Endothelial cell of umbilical vein (primary cell): Measurements from ENCODE around the gene PIGX.

Experiments
- CTCF ChIP-seq, 2 donors: IDR thresholded peaks; 1 replicate in 1 of 2; 2 replicates in 1 of 2; pipeline ENCODE4 v1.5.1; 2011; ENCODE audit warnings: low read length in 2 of 2, mild to moderate bottlenecking in 2 of 2, moderate library complexity in 2 of 2, control low read depth in 1 of 2, inconsistent platforms in 1 of 2, low read depth in 1 of 2; ENCODE audit not compliant: insufficient read depth in 1 of 2; ENCODE audit errors: extremely low read depth in 1 of 2
- EZH2 ChIP-seq: IDR thresholded peaks from 2 replicates; pipeline ENCODE4 v1.6.1; 2012; ENCODE audit warnings: borderline replicate concordance, low read depth, mild to moderate bottlenecking, moderate library complexity, low read length, inconsistent platforms; ENCODE audit not compliant: severe bottlenecking
- MAX ChIP-seq: IDR thresholded peaks from 2 replicates; pipeline ENCODE4 v1.6.1; 2011; ENCODE audit not compliant: insufficient read depth, insufficient read length

GRCh38 chr3:196726788-196727675 lies 14.9 kb downstream of the PIGX start:
- no peak for TF ChIP-seq CTCF (IDR thresholded peaks at IDR 0.05; ENCODE audit: extremely low read depth in 1 of 2, insufficient read depth in 1 of 2, low read depth in 1 of 2, low read length in 2 of 2)
- TF ChIP-seq EZH2 = no peak
- TF ChIP-seq MAX = no peak
